DND-41 (cell line): ENCODE data around the gene ANKRD13B.

Experiments used
- ATAC-seq: fragments of 200-7000 bp; cut with Tn5 transposase; 3 replicates; pipeline ENCODE4 v1.9.1; 2021; ENCODE audit warnings: low read depth; ENCODE audit not compliant: insufficient read depth
- DNase-seq: peaks from one replicate; pipeline ENCODE4 v3.0.0-alpha.2; 2020
- H2AFZ ChIP-seq: 2 replicates; pipeline ENCODE4 v1.6.0; 2012; ENCODE audit warnings: low read depth, low read length
- H3K27ac ChIP-seq: 2 replicates; pipeline ENCODE4 v1.5.1; 2012; ENCODE audit warnings: low read length, inconsistent platforms
- H3K27me3 ChIP-seq: fragments of 200-600 bp; sonication (generic); 2 replicates; pipeline ENCODE4 v1.6.0; 2012; ENCODE audit warnings: low read length, mild to moderate bottlenecking, inconsistent platforms; ENCODE audit not compliant: insufficient read depth, poor library complexity
- H3K36me3 ChIP-seq: 2 replicates; pipeline ENCODE4 v1.5.1; 2012; ENCODE audit warnings: low read length, inconsistent platforms; ENCODE audit not compliant: insufficient read depth
- H3K4me1 ChIP-seq: 2 replicates; pipeline ENCODE4 v1.5.1; 2012; ENCODE audit warnings: mild to moderate bottlenecking, low read length; ENCODE audit not compliant: insufficient read depth
- H3K4me2 ChIP-seq: 2 replicates; pipeline ENCODE4 v1.6.0; 2012; ENCODE audit warnings: mild to moderate bottlenecking, moderate library complexity, low read length, inconsistent platforms; ENCODE audit not compliant: insufficient read depth
- H3K4me3 ChIP-seq, 2 experiments: fragments of 200-600 bp in 1 of 2; shearing (Covaris generic) in 1 of 2; 2 replicates each; pipeline ENCODE4 v1.5.1; 2012 to 2016; ENCODE audit warnings: inconsistent platforms in 2 of 2, low read length in 2 of 2, mild to moderate bottlenecking in 2 of 2, low read depth in 1 of 2, moderate library complexity in 1 of 2
- H3K79me2 ChIP-seq: 2 replicates; pipeline ENCODE4 v1.6.0; 2012; ENCODE audit warnings: low read length, inconsistent platforms; ENCODE audit not compliant: insufficient read depth
- H3K9ac ChIP-seq: 2 replicates; pipeline ENCODE4 v1.6.0; 2012; ENCODE audit warnings: low read depth, mild to moderate bottlenecking, inconsistent platforms, low read length, moderate library complexity
- H3K9me3 ChIP-seq: 2 replicates; pipeline ENCODE4 v1.5.1; 2012; ENCODE audit warnings: low read length, moderate library complexity, mild to moderate bottlenecking, inconsistent platforms; ENCODE audit not compliant: insufficient read depth, severe bottlenecking
- H4K20me1 ChIP-seq: 2 replicates; pipeline ENCODE4 v1.6.0; 2012; ENCODE audit warnings: low read length; ENCODE audit not compliant: insufficient read depth
- CTCF ChIP-seq: IDR thresholded peaks from 2 replicates; pipeline ENCODE4 v1.5.1; 2012; ENCODE audit warnings: borderline replicate concordance, low read length, moderate library complexity, mild to moderate bottlenecking; ENCODE audit not compliant: poor library complexity, severe bottlenecking; ENCODE audit errors: extremely low read depth
- EZH2 ChIP-seq: IDR thresholded peaks from 3 replicates; pipeline ENCODE4 v1.6.1; 2012; ENCODE audit warnings: borderline replicate concordance, low read depth, mild to moderate bottlenecking, moderate library complexity, low read length, inconsistent platforms; ENCODE audit not compliant: severe bottlenecking

ANKRD13B gene

GRCh38 chr17:29608986-29609385, 16.1 kb downstream of the ANKRD13B start:
- no peak overlapping the region for H3K9ac ChIP-seq
- H3K9me3 ChIP-seq, result no peaks in the 10 kb centered on the region
- H3K79me2 ChIP-seq, result no peaks in the 10 kb centered on the region
- TF ChIP-seq EZH2, result no peak
- TF ChIP-seq CTCF, result no peak
- no peak overlapping the region for H3K27ac ChIP-seq
- no peak overlapping the region for H3K4me3 ChIP-seq
- no peak overlapping the region for H3K4me2 ChIP-seq
- H2AFZ ChIP-seq, result no peak overlapping the region
- peaks cover 10% of the 10 kb centered on the region for H3K36me3 ChIP-seq
- H4K20me1 ChIP-seq, result peaks cover 18% of the 10 kb centered on the region
- no peak for ATAC-seq
- H3K27me3 ChIP-seq, result no peaks in the 10 kb centered on the region
- no peaks in the 10 kb centered on the region for H3K4me1 ChIP-seq
- DNase-seq, result no peak

GRCh38 chr17:29610395-29610794, 17.5 kb downstream of the ANKRD13B start:
- peaks cover 10% of the 10 kb centered on the region for H3K36me3 ChIP-seq
- no peak for TF ChIP-seq CTCF
- no peak for TF ChIP-seq EZH2
- no peak overlapping the region for H3K9ac ChIP-seq
- H3K79me2 ChIP-seq, result no peaks in the 10 kb centered on the region
- H3K4me1 ChIP-seq, result peaks cover 4% of the 10 kb centered on the region
- no peaks in the 10 kb centered on the region for H3K27me3 ChIP-seq
- no peak overlapping the region for H3K4me2 ChIP-seq
- no peak overlapping the region for H3K27ac ChIP-seq
- H3K4me3 ChIP-seq, result no peak overlapping the region
- DNase-seq (no peak), ATAC-seq (no peak)
- no peaks in the 10 kb centered on the region for H3K9me3 ChIP-seq
- H2AFZ ChIP-seq, result no peak overlapping the region
- peaks cover 21% of the 10 kb centered on the region for H4K20me1 ChIP-seq

GRCh38 chr17:29611351-29612093, 18.6 kb downstream of the ANKRD13B start:
- peaks cover 28% of the 10 kb centered on the region for H4K20me1 ChIP-seq
- no peak overlapping the region for H3K4me2 ChIP-seq
- no peaks in the 10 kb centered on the region for H3K9me3 ChIP-seq
- H3K27ac ChIP-seq, result no peak overlapping the region
- ATAC-seq, result no peak
- TF ChIP-seq EZH2 (no peak), CTCF (no peak)
- H3K9ac ChIP-seq, result no peak overlapping the region
- no peaks in the 10 kb centered on the region for H3K79me2 ChIP-seq
- H3K4me3 ChIP-seq, result no peak overlapping the region
- peaks cover 9% of the 10 kb centered on the region for H3K27me3 ChIP-seq
- H3K4me1 ChIP-seq, result peaks cover 14% of the 10 kb centered on the region
- peaks cover 10% of the 10 kb centered on the region for H3K36me3 ChIP-seq
- no peak overlapping the region for H2AFZ ChIP-seq
- DNase-seq, result no peak

GRCh38 chr17:29612094-29612403, 19.1 kb downstream of the ANKRD13B start:
- no peak for ATAC-seq
- DNase-seq, result no peak
- no peaks in the 10 kb centered on the region for H3K9me3 ChIP-seq
- H3K27me3 ChIP-seq, result peaks cover 12% of the 10 kb centered on the region
- peaks cover 33% of the 10 kb centered on the region for H4K20me1 ChIP-seq
- H3K4me3 ChIP-seq, result no peak overlapping the region
- no peak overlapping the region for H3K4me2 ChIP-seq
- no peak overlapping the region for H3K27ac ChIP-seq
- peaks cover 19% of the 10 kb centered on the region for H3K4me1 ChIP-seq
- H3K79me2 ChIP-seq, result no peaks in the 10 kb centered on the region
- no peak overlapping the region for H2AFZ ChIP-seq
- TF ChIP-seq CTCF (no peak), EZH2 (no peak)
- peaks cover 10% of the 10 kb centered on the region for H3K36me3 ChIP-seq
- no peak overlapping the region for H3K9ac ChIP-seq
